Astrocyte of the spinal cord (primary cell): Measurements from ENCODE around the gene C5orf58.

Experiments used
- DNase-seq: peaks from one replicate; pipeline ENCODE4 v3.0.0; 2011; ENCODE audit warnings: low read depth, low spot score
- H3K4me3 ChIP-seq: 2 replicates; pipeline ENCODE4 v1.5.1; 2011; ENCODE audit warnings: low read depth, mild to moderate bottlenecking, low read length, moderate library complexity
- CTCF ChIP-seq: IDR thresholded peaks from 2 replicates; pipeline ENCODE4 v1.5.1; 2012; ENCODE audit warnings: low read depth, mild to moderate bottlenecking, low read length, inconsistent platforms
- in situ Hi-C: cut with HindIII; loops from 2 replicates; pipeline ENCODE4 v1.10.0; 2017; ENCODE audit warnings: low sequenced_read_pairs

Gene C5orf58

GRCh38 chr5:170268884-170269283 is 36.1 kb downstream of the C5orf58 start:
- H3K4me3 ChIP-seq = no peak overlapping the region
- in situ Hi-C loops = no loop called here
- TF ChIP-seq CTCF = no peak
- DNase-seq = no peak

GRCh38 chr5:170269579-170269978 is 36.8 kb downstream of the C5orf58 start:
- in situ Hi-C loops = no loop called here
- no peak overlapping the region for H3K4me3 ChIP-seq
- DNase-seq = no peak

DNA sequence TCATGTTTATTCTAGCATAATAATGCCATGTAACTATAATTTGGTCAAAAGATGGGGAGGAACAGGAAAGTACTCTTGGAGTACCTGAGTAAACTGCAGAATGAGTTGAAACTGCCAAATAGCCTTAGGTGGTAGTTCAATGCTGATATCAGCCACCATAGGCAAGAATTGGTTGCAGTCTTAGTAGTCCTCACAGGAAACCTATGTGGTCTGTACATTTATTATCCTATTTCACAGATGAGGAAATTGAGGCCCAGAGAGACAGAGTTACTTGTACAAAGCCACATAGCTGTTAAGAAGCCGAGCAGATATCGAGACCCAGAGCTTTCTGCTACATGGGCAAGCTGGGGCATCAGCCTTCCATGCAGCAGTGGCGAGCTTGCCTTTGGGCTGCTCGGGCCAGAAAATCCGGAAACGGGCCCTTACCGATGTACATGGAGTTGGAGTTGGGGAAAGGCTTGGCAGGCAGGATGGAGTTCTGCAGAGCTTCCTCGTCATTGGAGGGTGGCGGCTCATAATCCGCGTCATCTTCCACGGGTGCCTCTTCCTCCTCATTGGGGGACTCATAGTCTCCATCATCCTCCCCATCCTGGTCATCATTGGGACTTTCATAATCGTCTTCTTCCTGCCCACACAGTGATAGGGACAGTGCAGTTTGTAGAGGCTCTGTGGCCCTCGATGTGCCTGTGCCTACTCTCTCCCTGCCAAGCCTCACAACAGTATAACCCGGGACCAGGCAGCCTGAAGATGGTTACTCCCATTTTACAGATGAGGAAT is 37.7 kb downstream of the C5orf58 start:
- DNase-seq = no peak
- no peak for TF ChIP-seq CTCF
- in situ Hi-C loops = no loop called here
- H3K4me3 ChIP-seq = no peak overlapping the region

More at GRCh38 chr5:170269579-170269978, 36.8 kb downstream of the C5orf58 start:
- TF ChIP-seq CTCF = no peak

GRCh38 chr5:170273968-170274710 is 41.4 kb downstream of the C5orf58 start:
- DNase-seq = no peak
- H3K4me3 ChIP-seq = no peak overlapping the region
- TF ChIP-seq CTCF = no peak
- in situ Hi-C loops = no loop called here

DNA sequence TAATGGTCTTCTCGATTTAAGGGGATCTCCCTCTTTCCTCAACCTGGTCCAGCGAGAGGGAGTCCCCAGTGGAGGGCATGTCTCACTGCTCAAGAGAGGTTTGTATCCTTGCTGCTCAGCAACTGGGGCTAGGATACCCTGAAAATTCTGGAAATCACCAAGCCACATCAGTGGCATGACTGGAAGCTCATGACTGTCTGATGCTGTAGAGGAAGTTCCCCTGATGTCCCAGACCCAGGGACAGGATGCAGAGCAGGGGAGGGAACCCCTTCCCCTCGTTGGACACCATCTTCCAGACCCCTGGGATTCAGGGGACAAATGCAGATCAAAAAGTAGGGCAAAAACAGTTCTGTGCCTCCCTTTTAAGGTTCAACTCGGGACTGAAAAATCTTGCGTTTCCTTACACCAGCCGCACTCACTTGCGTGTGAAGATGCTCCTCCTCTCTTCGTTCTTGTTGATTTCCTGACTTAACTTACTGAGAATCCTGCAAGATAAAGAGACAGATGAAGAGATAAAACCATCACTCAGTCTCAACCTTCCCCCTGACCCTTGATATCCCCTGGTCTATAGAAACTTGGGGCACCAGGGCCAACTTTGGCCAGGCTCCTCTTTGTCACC is 42.7 kb downstream of the C5orf58 start:
- in situ Hi-C loops = no loop called here
- TF ChIP-seq CTCF = no peak
- no peak overlapping the region for H3K4me3 ChIP-seq
- DNase-seq = no peak

- no peak for DNase-seq
- TF ChIP-seq CTCF = no peak
- in situ Hi-C loops = no loop called here
- no peak overlapping the region for H3K4me3 ChIP-seq
Measured at GRCh38 chr5:170276140-170276539, 43.4 kb downstream of the C5orf58 start.
